ENCODE data around the gene MEX3A. TPM values are rescaled to one million over a fixed set of nuclear protein-coding genes. Genes with fewer than 3 reads are reported as not detected.

Gene MEX3A
- total and polyA plus RNA-seq, 4 donors: 0.52 to 1.3 (median 0.91) TPM

- Histone ChIP-seq H3K9ac (ENCODE audit: low read depth in 1 of 2, low read length in 2 of 2) (peak overlapping the region in 1 of 2 donors; percentile 19), H3K27ac (ENCODE audit: low read depth in 1 of 2, low read length in 2 of 2) (peak overlapping the region; percentile 82 to 91), H3K9me3 (ENCODE audit: control insufficient read depth in 4 of 4, low read length in 3 of 4) (no peaks in the 10 kb centered on the region), H3K4me1 (ENCODE audit: control insufficient read depth in 4 of 4, insufficient read depth in 4 of 4, low read length in 3 of 4) (peaks cover 6 to 26% (median 15%) of the 10 kb centered on the region in 4 donors), H3K27me3 (ENCODE audit: control insufficient read depth in 4 of 4, insufficient read depth in 4 of 4, low read length in 3 of 4) (no peaks in the 10 kb centered on the region), H3K36me3 (ENCODE audit: control insufficient read depth in 4 of 4, insufficient read depth in 3 of 4, low read depth in 1 of 4, low read length in 3 of 4) (no peaks in the 10 kb centered on the region), H3K4me3 (ENCODE audit: low read depth in 1 of 3, low read length in 3 of 3) (no peak overlapping the region)
- WGBS: 72% methylated on average over 4 of the region's 4 CpGs
- TF ChIP-seq NR2F2 (IDR thresholded peaks at IDR 0.05) (no peak), FOXA1 (IDR thresholded peaks at IDR 0.05) (no peak), FOXA2 (IDR thresholded peaks at IDR 0.05) (no peak), ZBTB33 (IDR thresholded peaks at IDR 0.05) (no peak), CTCF (IDR thresholded peaks at IDR 0.05; ENCODE audit: low read depth, low read length, missing input control) (no peak), HNF4A (conservative IDR thresholded peaks at IDR 0.05) (no peak), HNF4G (IDR thresholded peaks at IDR 0.05) (no peak)
- DNase-seq (ENCODE audit: low spot score): no peak
Observed at GRCh38 chr1:156113282-156113950, 31.2 kb upstream of the MEX3A start.

- TF ChIP-seq SP1 (IDR thresholded peaks at IDR 0.05) (no peak), YY1 (IDR thresholded peaks at IDR 0.05) (no peak), RAD21 (IDR thresholded peaks at IDR 0.05) (no peak), NR2F2 (IDR thresholded peaks at IDR 0.05) (no peak), CTCF (IDR thresholded peaks at IDR 0.05; ENCODE audit: low read depth, low read length, missing input control) (no peak), MAX (IDR thresholded peaks at IDR 0.05) (no peak), GABPA (IDR thresholded peaks at IDR 0.05 in 1 of 2, conservative IDR thresholded peaks at IDR 0.05 in 1 of 2) (no peak), RXRA (IDR thresholded peaks at IDR 0.05) (no peak), FOXA2 (IDR thresholded peaks at IDR 0.05) (no peak), ATF3 (IDR thresholded peaks at IDR 0.05) (no peak), JUND (IDR thresholded peaks at IDR 0.05) (no peak)
- H3K9ac ChIP-seq (ENCODE audit: low read depth in 1 of 2, low read length in 2 of 2): no peak overlapping the region
- no peaks in the 10 kb centered on the region for H3K36me3 ChIP-seq (ENCODE audit: control insufficient read depth in 4 of 4, insufficient read depth in 3 of 4, low read depth in 1 of 4, low read length in 3 of 4)
- no peak overlapping the region for H3K27ac ChIP-seq (ENCODE audit: low read depth in 1 of 2, low read length in 2 of 2)
- H3K4me3 ChIP-seq (ENCODE audit: low read depth in 1 of 3, low read length in 3 of 3): no peak overlapping the region
- no peaks in the 10 kb centered on the region for H3K27me3 ChIP-seq (ENCODE audit: control insufficient read depth in 4 of 4, insufficient read depth in 4 of 4, low read length in 3 of 4)
- H3K9me3 ChIP-seq (ENCODE audit: control insufficient read depth in 4 of 4, low read length in 3 of 4): no peaks in the 10 kb centered on the region
- DNase-seq (ENCODE audit: low spot score): no peak
- 85% methylated on average over 10 of the region's 10 CpGs for WGBS
- peaks cover 1 to 17% (median 11%) of the 10 kb centered on the region in 4 donors for H3K4me1 ChIP-seq (ENCODE audit: control insufficient read depth in 4 of 4, insufficient read depth in 4 of 4, low read length in 3 of 4)
Observed at GRCh38 chr1:156112276-156113137, 30.2 kb upstream of the MEX3A start.
